ENCODE results near the gene SMG9. TPM values are rescaled to one million over a fixed set of nuclear protein-coding genes. Genes with fewer than 3 reads are reported as not detected.

The SMG9 gene
- total RNA-seq, 1 donor from 2014 or later = 4.7 TPM

DNA sequence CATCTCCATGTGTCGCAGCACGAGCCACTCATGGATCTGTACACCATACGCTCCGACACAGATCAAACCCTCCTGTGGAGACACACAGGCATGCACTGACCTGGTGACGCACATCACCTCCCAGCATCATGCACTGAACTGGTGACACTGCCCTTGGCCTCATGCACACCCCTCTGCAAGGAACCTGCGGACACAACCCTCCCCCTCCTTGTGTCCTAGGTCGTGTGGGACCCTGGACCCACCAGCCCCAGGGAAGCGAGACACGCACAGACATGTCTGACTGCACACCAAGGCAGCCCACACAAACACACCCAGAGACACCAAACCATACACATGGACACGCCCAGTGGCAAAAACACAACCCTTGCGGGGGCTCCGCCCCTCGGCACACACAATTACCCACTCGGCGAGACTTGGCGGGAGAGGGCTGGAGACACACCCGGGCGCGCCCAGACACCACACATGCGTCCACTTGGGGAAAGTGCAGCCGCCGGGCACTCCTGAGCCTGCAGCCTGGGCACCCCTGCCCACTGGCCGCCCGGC, 28.0 kb upstream of the SMG9 start:
- FAIRE-seq = no peak
- H3K27me3 ChIP-seq (ENCODE audit: control insufficient read depth, insufficient read depth, low read length) = no peaks in the 10 kb centered on the region
- no peak overlapping the region for H3K4me3 ChIP-seq (ENCODE audit: low read depth, low read length)
- no peak for DNase-seq (ENCODE audit: low read depth)
- TF ChIP-seq, protein P1, sequence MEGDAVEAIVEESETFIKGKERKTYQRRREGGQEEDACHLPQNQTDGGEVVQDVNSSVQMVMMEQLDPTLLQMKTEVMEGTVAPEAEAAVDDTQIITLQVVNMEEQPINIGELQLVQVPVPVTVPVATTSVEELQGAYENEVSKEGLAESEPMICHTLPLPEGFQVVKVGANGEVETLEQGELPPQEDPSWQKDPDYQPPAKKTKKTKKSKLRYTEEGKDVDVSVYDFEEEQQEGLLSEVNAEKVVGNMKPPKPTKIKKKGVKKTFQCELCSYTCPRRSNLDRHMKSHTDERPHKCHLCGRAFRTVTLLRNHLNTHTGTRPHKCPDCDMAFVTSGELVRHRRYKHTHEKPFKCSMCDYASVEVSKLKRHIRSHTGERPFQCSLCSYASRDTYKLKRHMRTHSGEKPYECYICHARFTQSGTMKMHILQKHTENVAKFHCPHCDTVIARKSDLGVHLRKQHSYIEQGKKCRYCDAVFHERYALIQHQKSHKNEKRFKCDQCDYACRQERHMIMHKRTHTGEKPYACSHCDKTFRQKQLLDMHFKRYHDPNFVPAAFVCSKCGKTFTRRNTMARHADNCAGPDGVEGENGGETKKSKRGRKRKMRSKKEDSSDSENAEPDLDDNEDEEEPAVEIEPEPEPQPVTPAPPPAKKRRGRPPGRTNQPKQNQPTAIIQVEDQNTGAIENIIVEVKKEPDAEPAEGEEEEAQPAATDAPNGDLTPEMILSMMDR (IDR thresholded peaks at IDR 0.05; ENCODE audit: insufficient read depth, low read length, severe bottlenecking) = no peak
- no peaks in the 10 kb centered on the region for H3K36me3 ChIP-seq (ENCODE audit: control insufficient read depth, insufficient read depth, low read length)

DNA sequence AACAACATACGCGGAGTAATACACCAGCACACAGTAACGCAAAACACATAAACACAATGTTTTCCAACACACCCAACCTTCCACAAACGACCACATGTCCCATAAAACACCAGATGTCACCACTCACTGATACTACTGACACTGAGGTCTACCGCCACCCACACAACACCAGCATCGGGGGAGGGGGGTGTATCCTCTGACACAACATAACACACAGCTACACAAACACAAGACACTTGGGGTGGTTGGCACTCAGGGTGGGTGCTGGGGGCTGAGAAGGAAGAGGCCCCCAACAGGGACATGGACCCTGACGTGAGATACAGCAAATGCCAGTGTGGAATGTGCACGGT, 27.5 kb upstream of the SMG9 start:
- no peak overlapping the region for H3K4me3 ChIP-seq (ENCODE audit: low read depth, low read length)
- H3K27me3 ChIP-seq (ENCODE audit: control insufficient read depth, insufficient read depth, low read length) = no peaks in the 10 kb centered on the region
- FAIRE-seq (no peak), DNase-seq (ENCODE audit: low read depth) (no peak)
- TF ChIP-seq, protein P1 (IDR thresholded peaks at IDR 0.05; ENCODE audit: insufficient read depth, low read length, severe bottlenecking) = no peak
- H3K36me3 ChIP-seq (ENCODE audit: control insufficient read depth, insufficient read depth, low read length) = no peaks in the 10 kb centered on the region

DNA sequence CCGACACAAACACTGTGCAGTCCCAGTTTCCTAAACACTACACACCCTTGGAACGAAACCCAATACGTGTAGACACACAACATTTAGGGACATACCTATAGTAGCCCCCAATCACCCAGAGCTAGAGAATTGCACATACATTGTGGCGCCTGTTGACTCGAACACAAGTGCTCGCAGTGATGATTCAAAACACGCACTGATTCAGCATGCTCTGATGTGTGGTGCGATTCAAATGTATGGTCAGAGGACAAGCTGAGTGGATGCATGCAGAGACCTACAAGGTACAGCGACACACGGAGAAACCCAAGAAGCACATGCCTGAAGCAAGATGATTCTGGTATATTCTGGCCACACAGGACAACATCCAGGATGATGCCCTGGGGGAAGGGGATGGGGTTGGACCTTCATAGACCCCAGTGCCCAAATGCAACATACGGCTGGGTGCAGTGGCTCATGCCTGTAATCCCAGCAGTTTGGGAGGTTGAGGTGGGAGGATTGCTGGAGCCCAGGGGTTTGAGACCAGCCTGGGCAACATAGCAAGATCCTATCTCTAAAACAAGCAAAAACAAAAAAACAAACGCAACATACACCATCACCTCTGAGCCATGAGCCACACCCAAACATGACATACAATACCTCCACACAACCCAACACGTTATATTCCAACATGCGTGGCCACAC, 27.0 kb upstream of the SMG9 start:
- FAIRE-seq = no peak

DNA sequence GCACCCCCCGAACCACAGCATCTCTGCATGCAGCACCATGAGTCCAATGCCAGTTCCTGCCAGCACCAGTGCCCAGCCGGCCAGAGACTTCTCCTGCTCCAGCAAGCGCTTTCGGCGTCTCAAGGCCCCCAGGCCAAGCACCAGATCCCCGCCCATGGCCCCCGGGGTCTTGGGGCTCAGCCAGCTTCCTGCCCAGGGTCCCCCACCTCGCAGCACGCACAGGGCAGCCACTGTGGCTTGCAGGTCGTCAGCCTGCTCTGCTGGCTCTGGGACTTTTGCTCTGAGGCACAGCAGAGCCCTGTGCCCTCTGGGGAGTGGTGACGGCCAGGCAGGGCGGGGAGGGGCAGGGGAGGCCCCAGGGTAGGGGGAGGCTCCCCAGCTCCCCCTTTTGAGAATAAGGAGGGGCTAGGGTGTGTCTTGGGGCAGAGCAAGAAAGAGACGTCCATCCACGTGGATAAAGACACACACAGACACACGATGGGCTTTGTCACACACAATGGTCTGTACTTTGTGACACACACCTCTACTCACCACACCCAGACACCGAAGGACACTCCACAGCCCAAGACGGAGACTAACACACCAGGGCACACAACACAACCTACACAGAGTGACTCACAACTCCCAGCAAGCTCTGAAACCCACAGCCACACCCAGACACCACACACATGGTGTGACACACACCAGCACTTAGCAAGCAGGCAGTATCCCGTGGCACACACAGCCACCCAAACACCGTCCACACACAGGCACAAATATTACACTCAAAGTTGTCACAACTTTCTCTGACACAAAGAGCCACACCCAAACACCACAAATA, 26.2 kb upstream of the SMG9 start, which contains the start of gene KCNN4:
KCNN4 (minus strand) TSS at position 268 of the 820 bp plus-strand sequence; CDS start at position 156, 112 bp downstream.
- peak; percentile 85 for FAIRE-seq
- Histone ChIP-seq H3K4me3 (ENCODE audit: low read depth, low read length) (peak within 1 kb of the TSS; percentile 9), H3K36me3 (ENCODE audit: control insufficient read depth, insufficient read depth, low read length) (no peaks in the 10 kb centered on the region), H3K27me3 (ENCODE audit: control insufficient read depth, insufficient read depth, low read length) (no peaks in the 10 kb centered on the region)
- TF ChIP-seq, protein P1 (IDR thresholded peaks at IDR 0.05; ENCODE audit: insufficient read depth, low read length, severe bottlenecking) = no peak
- peak; percentile 81 for DNase-seq (ENCODE audit: low read depth)

More for the DNA sequence above, 27.0 kb upstream of the SMG9 start:
- Histone ChIP-seq H3K27me3 (ENCODE audit: control insufficient read depth, insufficient read depth, low read length) (no peaks in the 10 kb centered on the region), H3K36me3 (ENCODE audit: control insufficient read depth, insufficient read depth, low read length) (no peaks in the 10 kb centered on the region), H3K4me3 (ENCODE audit: low read depth, low read length) (no peak overlapping the region)
- DNase-seq (ENCODE audit: low read depth) = peak; percentile 48
- TF ChIP-seq, protein P1 (IDR thresholded peaks at IDR 0.05; ENCODE audit: insufficient read depth, low read length, severe bottlenecking) = no peak

DNA sequence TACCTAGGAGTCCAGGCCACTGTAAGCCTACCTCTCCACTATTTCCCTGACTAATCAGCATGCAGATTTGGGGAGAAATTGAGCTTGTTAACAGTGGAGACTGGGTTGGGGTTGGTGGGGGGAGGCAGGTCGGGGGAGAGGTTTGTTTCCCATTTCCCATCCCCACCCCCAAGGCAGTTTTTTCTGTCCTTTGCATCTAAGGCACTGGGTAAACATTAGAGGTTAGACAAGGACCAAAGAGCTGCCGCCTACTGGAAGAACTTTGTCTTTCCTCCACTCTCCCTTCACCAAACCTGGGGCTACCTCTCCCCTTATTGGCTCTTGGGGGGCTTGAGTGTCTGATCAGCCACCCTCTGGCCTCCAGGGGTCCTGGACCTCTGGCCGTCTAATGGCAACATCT, 25.1 kb upstream of the SMG9 start:
- no peaks in the 10 kb centered on the region for H3K36me3 ChIP-seq (ENCODE audit: control insufficient read depth, insufficient read depth, low read length)
- TF ChIP-seq, protein P1 (IDR thresholded peaks at IDR 0.05; ENCODE audit: insufficient read depth, low read length, severe bottlenecking) = peak; percentile 41
- no peak overlapping the region for H3K4me3 ChIP-seq (ENCODE audit: low read depth, low read length)
- DNase-seq (ENCODE audit: low read depth) (no peak), FAIRE-seq (no peak)
- no peaks in the 10 kb centered on the region for H3K27me3 ChIP-seq (ENCODE audit: control insufficient read depth, insufficient read depth, low read length)

All from bronchial epithelial cell (primary cell).